GM21526 (cell line): ENCODE data around the gene TXNIP.

ENCODE experiments used
- ATAC-seq: cut with Tn5 transposase; IDR thresholded peaks from one replicate; pipeline ENCODE4 v1.9.1; 2021; ENCODE audit warnings: moderate library complexity; ENCODE audit not compliant: unreplicated experiment, low FRiP score

The TXNIP gene

DNA sequence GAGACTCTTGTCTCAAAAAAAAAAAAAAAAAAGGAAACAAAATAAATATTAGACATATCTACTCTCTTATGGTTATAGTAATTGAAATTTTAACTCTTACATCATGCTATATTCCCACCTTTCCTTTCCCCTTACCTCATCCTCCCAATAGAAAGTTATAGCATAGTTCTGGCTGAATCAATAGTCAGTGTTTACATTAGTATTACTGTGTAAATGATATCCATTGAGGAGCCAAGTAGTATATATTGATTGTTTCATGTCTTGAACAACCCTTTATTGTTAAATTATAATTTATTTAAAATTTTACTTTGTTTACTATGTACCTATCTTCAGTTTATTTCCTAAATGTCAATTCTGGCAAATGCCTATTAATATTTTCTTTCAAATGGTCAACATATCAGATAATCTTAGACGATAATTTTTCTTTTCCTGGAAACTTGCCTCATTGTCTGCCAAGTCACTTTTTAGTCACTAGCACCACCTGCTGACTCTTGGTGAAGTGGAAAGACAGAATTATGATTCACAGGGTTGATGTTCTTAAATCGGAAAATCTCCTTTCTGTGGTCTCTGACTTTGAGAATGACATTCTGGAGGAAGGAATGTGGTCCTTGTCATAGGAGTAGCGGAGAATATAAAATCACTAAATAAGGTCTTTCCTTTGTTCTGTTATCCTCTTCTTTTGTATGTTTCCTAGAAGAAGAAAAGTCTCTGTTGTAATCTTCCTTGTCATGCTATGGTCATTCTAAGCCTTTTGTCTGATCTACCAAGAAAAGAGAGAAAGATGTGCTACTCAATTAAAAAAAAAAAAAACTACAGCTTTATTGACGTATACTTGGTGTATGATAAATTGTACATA lies 16.6 kb upstream of the TXNIP start:
- no peak for ATAC-seq

DNA sequence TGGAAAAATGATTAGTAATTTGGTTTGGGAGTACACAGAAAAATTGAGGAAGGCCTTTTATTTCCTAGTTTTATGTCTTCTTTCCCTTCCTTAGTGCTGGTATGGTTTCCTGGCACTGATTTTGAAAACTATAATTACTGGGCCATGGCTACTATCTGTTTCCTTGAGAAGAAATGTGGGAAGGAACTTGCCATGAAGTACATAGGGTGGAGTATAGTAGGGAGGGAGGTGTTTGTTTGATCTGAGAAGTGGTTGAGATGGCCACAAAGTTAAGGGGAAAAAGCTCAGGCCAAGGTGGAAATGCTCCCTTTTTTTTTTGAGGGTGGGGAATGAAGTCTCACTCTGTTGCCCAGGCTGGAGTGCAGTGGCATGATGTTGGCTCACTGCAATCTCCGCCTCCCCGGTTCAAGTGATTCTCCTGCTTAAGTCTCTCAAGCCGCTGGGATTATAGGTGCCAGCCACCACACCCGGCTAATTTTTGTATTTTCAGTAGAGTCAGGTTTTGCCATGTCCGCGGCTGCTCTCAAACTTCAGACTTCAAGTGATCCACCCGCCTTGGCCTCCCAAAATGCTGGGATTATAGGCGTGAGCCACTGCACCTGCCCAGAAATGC lies 13.9 kb upstream of the TXNIP start:
- ATAC-seq = no peak

DNA sequence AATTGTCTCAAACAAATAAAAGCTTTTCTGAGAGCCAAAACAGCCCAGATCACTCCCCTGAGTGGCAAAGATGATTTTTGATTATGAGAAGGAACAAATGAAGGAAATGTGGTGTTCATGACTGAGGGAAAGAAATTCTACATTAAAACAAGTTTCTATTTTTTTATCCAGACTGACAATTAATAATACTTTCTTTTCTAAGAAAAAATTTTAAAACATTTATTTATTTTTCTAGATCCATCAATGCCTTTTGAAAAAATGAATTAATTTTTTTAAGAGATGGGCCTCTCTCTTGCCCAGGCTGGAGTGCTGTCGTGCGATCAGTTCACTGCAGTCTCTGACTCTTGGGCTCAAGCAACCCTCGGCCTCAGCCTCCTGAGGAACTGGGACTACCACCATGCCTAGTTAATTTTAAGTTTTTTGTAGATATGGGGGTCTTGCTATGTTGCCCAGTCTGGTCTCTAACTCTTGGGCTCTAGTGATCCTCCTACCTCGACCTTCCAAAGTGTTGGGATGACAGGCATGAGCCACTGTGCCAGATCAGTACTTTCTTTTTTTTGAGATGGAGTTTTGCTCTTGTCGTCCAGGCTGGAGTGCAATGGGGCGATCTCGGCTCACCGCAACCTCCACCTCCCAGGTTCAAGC lies 11.2 kb upstream of the TXNIP start:
- ATAC-seq = no peak

DNA sequence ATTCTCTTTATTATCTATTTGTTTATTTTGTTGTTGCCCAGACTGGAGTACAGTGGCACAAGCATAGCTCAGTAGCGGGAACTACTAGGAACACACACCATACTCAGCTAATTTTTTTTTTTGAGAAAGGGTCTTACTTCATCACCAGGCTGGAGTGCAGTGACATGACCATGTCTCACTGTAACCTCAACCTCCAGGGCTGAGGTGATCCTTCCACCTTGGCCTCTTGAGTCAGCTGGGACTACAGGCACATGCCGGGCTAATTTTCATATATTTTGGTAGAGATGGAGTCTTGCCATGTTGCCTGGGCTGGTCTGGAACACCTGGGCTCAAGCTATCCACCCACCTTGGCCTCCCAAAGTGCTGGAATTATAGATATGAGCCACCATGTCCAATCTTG lies 5.3 kb upstream of the TXNIP start:
- no peak for ATAC-seq

DNA sequence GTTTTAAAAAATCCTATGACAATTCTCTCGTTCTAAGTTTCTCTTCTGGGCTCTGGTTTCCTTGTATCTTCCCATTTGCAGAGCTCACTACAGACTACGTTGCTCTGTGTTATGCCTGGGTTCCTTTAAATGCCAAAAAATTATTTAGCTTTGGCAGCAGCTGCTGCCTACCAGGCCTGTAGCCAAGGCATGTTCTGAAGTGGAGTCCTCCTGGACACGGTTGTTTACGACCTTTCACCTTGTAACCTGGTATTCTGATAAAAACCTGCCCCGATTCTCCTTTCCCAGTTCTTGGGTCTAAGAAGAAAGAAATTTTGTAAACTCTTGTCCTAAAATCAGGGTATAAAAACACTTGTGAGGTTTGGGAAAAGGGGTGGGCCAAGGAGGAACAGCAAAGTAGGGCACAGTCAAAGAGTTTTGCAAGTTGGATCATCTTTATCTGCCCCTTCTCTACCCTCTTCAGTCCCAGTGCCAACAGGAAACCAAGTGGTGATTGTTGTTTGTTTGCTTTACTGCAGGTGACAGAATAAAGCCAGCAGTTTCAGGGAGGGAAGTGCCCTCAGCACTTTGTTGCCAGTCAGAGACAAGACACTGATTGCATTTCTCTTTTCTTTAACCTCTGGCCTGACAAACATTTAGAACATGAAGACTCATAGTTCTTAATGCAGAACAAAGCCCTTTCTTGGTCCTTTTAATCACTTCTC lies 3.1 kb upstream of the TXNIP start:
- ATAC-seq = no peak

DNA sequence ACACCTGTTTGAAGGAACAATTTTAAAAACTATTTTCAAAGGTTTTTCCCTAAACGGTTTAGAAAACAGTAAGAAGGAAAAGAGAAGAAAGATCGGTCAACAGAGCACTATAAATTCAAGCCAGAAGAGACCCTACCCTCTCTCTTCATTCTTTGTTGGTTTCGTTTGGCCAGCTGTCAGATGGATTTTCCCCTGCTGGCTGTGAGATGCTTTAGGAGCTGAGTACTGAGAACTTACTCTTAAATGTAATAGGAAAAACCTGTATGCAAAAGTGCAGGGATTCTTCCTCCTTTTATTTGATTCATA lies 1.3 kb upstream of the TXNIP start:
- no peak for ATAC-seq

DNA sequence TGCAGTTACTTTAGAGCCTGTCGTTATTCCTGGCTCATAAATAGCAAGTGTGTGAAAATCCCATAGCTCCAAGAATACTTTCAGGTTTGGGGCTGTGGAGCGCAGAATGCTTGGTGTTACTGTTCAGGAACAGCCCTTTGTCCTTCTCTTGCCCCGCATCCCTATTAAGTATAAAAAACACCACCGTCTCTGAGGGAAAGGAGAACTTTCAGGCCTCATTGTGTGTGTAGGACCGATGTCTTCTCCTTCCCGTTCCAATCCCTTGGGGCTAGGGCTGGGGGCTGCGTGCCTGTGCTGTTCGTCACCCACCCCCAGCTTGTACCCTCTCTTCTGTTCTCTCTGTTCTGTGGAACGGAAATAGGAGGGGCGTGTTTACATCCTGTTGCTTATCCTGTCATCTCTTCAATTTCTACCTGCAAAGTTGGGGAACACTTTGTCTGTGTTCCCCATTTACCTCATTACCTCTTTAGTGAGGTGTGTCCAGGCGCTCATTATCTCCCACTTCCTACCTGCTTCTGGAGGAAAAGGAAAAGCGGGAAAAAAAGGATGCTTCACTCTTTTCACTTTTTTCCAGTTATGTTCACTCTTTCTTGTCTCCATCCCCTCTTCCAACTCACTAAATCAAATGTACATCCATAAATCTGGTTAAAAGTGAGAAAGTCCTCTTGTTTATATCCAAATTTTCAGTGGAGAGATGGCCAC lies 788 bp upstream of the TXNIP start:
- ATAC-seq = peak; percentile 28

DNA sequence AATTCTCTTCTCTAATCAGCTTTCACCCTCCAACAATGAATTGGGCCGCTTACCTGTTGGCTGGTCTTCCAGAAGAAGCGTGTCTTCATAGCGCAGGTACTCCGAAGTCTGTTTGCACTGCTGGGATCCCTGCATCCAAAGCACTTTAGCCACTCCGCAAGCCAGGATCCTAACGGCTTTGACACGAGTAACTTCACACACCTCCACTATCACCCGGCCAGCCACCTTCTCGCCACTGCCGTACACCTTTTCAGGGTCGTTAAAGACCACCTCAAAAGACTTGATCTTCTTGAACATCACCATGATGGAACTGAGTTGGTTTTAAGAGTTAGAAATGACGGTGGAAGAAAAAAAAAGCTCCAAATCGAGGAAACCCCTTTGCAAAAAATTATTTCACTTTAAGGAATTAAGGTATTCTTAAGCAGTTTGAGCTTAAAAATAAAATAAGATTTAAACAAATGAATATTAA lies 381 bp downstream of the TXNIP start:
- no peak for ATAC-seq

DNA sequence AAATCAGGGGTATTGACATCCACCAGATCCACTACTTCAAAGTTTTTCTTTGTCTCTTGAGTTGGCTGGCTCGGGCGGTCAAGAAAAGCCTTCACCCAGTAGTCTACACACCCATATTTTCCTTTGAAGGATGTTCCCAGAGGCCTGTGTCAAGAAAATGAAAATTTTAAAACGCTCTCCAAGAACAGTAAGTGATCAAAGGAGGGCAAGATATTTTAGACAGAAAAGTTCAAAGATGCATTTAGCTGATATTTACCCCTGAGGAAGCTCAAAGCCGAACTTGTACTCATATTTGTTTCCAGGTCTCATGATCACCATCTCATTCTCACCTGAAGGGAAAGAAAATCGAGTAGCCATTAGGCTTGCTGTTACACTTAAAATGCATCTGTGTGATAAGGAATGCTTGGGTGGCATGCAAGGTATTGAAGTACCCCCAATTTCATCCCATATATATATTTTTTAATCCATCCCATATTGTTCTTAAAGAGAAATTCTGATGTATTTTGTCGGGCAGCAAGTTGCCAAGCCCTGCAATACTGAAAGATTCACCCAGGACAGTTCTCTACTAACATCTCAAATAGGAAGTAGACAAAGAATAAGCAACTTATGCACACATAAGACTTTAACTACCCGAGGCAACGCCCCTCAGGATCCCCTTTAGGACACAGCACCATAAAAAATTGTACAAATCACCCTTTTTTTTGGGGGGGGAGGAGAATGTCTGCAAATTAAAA lies 1.1 kb downstream of the TXNIP start:
- ATAC-seq = no peak

DNA sequence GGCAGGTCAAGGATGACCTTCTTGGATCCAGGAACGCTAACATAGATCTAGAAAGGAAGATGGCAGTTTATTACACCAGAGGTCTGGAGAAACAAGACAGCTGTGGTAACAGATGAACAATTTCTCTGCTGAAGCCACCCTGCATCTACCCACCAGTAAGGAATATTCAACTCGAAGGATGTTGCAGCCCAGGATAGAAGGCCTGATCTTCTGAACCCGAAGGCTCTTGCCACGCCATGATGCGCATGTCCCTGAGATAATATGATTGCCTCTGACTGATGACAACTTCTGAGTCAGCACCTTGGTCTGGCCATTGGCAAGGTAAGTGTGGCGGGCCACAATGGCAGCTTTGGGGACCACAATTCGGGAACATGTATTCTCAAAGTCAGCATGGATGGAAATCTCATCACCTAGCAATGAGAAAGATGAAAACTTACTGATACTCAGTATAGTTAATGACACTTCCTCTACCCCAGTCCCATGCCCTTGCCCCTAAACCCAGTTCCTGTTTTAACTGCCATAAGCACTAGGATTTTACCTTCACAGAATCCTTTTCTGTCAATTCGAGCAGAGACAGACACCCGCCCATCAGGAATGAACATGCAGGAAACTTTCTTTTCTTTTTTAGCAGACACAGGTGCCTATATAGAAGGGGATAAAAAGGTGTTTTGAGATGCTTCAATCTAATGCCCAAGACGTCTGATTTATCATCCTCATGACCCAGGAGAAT lies 1.8 kb downstream of the TXNIP start:
- ATAC-seq = no peak

DNA sequence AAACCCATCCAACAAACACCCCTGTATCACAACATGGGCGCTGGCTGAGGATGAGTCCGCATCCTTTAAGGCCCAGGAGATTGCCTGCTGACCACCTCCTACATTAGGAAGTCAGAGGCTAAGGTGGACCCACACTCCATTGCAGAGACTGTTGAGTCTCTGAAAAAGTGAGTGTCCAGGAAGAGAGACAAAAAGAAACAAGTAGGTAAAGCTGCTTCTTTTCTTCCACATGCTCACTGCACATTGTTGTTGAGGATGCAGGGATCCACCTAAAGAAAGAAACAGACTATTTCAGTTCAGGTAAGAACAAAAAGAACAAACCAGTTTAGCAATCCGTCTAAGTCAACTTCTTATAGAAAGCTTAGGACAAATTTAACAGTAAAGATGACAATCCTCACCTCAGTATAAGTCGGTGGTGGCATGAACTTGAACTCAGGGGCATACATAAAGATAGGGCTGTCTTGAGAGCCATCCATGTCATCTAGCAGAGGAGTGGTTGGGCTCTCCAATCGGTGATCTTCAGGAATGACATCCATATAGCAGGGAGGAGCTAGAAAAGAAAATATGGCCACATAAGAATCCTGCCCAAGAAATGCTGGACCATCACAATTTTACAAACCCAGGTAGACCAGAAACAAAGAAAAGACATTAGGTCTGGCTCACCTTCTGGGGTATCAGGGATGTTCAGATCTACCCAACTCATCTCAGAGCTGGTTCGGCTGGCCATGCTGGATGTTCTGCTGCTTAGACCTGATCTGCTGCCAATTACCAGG lies 2.6 kb downstream of the TXNIP start:
- ATAC-seq = no peak

DNA sequence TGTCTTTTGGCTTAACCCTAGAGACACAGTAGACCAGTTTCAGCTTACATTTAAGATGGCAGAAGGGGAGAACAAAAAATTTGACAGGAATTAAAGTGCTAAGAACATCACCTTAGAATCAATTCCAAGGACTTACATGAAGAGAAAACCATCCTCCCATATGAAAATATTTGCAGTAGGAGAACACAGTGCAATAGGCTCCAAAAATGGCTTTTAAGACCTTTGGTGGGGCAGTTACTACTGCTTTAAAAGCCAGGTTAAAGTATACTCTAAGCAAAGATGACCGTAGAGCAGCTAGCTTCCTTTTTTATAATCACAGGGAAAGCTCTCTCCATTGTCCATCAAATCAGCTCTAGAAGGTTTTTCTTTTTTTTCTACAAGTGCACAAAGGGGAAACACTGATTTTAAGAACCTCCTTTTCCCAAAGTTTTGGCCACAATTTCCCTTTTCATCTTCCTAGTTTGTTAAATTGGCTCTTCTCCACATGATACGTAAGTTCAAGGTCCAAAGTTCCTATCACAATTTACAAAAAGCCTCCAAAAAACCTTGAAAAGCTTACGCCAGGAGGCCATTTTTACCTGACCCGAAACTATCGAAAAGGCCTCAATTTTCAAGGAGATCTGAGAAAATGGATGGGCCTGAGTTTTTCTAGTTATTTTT lies 3.3 kb downstream of the TXNIP start:
- no peak for ATAC-seq

DNA sequence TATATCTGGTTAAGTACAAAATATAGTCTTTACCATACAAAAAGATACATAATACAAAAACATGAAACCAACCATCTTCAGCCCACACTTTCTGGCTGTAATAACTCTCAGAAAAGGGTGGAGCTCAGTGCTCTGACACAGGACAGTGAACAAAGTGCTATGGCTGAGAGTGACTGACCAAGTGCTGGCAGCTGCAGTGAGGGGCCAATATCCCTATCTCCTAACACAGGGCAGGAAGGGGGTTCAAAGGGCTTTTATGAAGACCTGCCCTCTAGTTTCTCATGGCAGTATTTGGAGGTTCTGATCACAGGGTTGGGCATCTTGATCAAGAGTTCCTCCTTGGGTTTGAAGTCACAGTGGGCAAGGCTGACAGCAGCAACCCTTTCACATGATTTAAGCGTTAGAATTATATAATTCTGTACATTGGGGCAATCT lies 3.9 kb downstream of the TXNIP start:
- ATAC-seq = no peak

DNA sequence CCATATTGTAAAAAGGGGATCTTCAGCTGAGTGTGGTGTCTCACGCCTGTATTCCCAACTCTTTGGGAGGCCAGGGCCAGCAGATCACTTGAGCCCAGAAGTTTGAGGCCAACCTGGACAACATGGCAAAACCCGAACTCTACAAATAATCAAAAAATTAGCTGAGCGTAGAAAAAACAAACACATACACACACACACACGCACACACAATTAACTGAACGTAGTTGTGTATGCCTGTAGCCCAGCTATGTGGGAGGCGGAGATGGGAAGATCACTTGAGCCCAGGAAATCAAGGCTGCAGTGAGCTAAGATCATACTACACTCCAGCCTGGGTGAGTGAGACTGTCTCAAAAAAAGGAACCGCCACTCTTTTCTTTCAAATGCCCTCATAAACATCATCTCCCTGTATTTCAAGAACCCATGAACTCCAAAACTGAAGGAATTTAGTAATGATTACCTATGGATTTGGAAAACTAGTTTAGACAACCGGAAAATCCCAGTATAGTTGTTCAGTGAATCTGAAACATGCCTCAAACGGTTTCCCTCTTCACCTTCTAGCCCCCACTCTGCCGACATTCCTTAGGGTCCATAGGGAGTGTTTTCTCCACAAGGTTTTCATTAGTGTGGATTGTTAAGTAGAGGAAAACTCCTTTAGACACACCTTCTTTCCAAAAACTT lies 4.5 kb downstream of the TXNIP start:
- no peak for ATAC-seq

DNA sequence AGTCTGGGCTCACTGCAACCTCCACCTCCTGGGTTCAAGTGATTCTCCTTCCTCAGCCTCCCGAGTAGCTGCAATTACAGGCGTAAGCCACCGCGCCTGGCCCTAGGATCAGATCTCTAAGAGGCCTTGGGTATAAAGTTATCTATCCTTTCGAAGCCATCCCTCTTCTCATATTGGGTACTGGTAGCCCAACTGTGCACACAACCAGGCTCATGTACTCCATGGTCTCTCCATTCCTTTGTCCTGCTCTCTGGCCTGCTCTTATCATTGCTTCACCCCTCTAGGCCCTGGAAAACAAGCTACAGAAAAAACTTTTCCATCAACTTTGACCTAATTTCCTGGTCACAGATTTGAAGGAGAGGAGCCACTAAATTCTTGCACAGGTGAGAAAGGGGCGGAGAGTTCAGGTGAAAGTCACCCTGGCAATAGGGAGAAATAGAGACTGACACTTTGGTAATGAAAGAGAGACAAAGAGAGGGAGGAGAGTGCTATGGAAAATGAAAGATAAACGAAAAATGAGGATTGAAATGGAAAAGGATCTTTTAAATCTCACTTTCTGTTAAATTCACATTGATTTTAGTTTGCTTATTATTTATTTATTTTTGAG lies 6.0 kb downstream of the TXNIP start:
- ATAC-seq = no peak

DNA sequence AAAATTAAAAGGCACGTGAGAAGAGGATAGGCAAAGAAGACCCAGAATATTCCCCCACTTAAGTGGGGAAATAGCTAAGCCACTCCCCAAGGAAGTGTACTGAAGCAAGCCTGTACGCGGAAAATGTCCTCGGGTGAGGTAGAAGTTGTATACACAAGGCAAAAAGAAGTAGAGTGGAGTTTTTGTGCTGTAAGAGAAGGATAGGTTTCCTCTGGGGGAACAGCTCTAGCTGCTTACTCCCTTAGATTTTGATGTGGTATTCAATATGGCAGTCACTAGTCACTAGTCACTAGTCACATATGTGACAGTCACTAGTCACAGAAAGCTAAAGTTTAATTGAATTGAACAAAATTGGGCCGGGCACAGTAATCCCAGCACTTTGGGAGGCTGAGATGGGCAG lies 7.6 kb downstream of the TXNIP start:
- no peak for ATAC-seq

DNA sequence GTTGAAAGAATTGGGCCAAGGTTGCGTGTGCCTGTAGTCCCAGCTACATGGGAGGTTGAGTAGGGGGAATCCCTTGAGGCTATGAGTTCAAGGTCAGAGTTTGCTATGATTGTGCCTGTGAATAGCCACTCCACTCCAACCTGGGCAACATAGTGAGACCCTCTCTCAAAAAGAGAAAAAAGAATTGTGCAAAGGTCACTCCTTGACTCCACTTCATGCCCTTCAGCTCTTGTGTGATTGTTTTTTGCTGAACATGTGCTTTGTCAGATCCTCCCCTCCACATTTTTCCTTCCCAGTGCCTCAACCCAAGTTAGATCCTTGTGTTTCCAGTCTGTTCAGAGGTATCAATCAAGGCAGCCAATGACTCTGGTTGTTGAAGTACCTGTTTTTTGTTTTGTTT lies 8.5 kb downstream of the TXNIP start:
- ATAC-seq = no peak
